Erythroblast (primary cell): ENCODE measurements around the gene AQP9.

Experiments used
- GATA1 ChIP-seq: IDR thresholded peaks from 2 replicates; pipeline ENCODE4 v1.6.1; 2011; ENCODE audit warnings: low read depth, mild to moderate bottlenecking, control low read depth, low read length, moderate library complexity
- POLR2A ChIP-seq: IDR thresholded peaks from 2 replicates; pipeline ENCODE4 v1.6.1; 2011; ENCODE audit warnings: mild to moderate bottlenecking, low read length

- no peak for TF ChIP-seq POLR2A
- no peak for TF ChIP-seq GATA1
Observed at GRCh38 chr15:58206151-58206550, 68.0 kb downstream of the AQP9 start.
